Measurements from ENCODE around the gene HOXA5.

HOXA5 gene

GRCh38 chr7:27160546-27161213, 17.2 kb upstream of the HOXA5 start:
- no peak for DNase-seq

GRCh38 chr7:27160145-27160545, 16.7 kb upstream of the HOXA5 start:
- DNase-seq, result peak; percentile 84

- DNase-seq, result peak; percentile 83
Measured at GRCh38 chr7:27159266-27160144, 16.0 kb upstream of the HOXA5 start.

GRCh38 chr7:27158436-27159265, 15.2 kb upstream of the HOXA5 start:
- DNase-seq, result peak; percentile 81

- DNase-seq, result peak; percentile 83
Measured at GRCh38 chr7:27157702-27158431, 14.4 kb upstream of the HOXA5 start.

- DNase-seq, result peak; percentile 87
Measured at GRCh38 chr7:27156916-27157701, 13.6 kb upstream of the HOXA5 start.

GRCh38 chr7:27156508-27156898, 13.0 kb upstream of the HOXA5 start, which contains the start of gene HOXA7:
HOXA7 (minus strand) TSS chr7:27156675; CDS start chr7:27156545, 130 bp downstream.
- DNase-seq, result peak; percentile 85

- DNase-seq, result peak; percentile 81
Measured at GRCh38 chr7:27155816-27156507, 12.5 kb upstream of the HOXA5 start.

GRCh38 chr7:27154901-27155815, 11.7 kb upstream of the HOXA5 start:
- DNase-seq, result peak; percentile 82

GRCh38 chr7:27154369-27154768, 10.9 kb upstream of the HOXA5 start:
- DNase-seq, result no peak

GRCh38 chr7:27153526-27153925, 10.0 kb upstream of the HOXA5 start:
- no peak for DNase-seq

GRCh38 chr7:27152816-27153442, 9.4 kb upstream of the HOXA5 start:
- DNase-seq, result peak; percentile 81

- DNase-seq, result peak; percentile 88
Measured at GRCh38 chr7:27151931-27152815, 8.7 kb upstream of the HOXA5 start, which contains the start of gene HOXA3. HOXA3 (minus strand) TSS chr7:27152583; CDS start chr7:27110640, 41,943 bp downstream.

GRCh38 chr7:27151341-27151930, 8.0 kb upstream of the HOXA5 start:
- no peak for DNase-seq

GRCh38 chr7:27150568-27151340, 7.3 kb upstream of the HOXA5 start:
- DNase-seq, result peak; percentile 95

GRCh38 chr7:27149842-27150567, 6.5 kb upstream of the HOXA5 start:
- no peak for DNase-seq
